K562 (cell line): ENCODE measurements around the gene OGDH. TPM values are rescaled to one million over a fixed set of nuclear protein-coding genes. Genes with fewer than 3 reads are reported as not detected.

Experiments
- ATAC-seq: fragments of 200-7000 bp; cut with Tn5 transposase; 3 replicates; pipeline ENCODE4 v1.9.1; 2020; ENCODE audit warnings: moderate library complexity
- BruUV-seq: library from RNA; stranded (reverse); fragments of 400-500 nt; replicated peaks from 2 replicates; lab custom pipeline; 2021; lab: Mats Ljungman, UMichigan
- CTCF ChIA-PET: fragments of 300-600 bp; formaldehyde crosslinking; extraction: SDS; loops from one replicate; lab custom pipeline; 2021; ENCODE audit warnings: low intra/inter-chr PET ratio; lab: Yijun Ruan, JAX
- POLR2A ChIA-PET: fragments of 300-600, 350-650 bp; sonication (Branson Sonifier 250); formaldehyde crosslinking; extraction: SDS; loops from one replicate; lab custom pipeline; 2021; ENCODE audit warnings: antibody characterized with exemption, inconsistent platforms; lab: Yijun Ruan, JAX
- DNase-seq, 4 experiments: peaks; one replicate each; pipeline versions ENCODE4 v3.0.0 to v3.0.0-alpha.2; 2011 to 2018; ENCODE audit warnings: low spot score in 3 of 4, mixed read lengths in 3 of 4; ENCODE audit errors: extremely low read depth in 1 of 4
- FAIRE-seq: peaks from 2 replicates; lab custom pipeline; 2011; peaks lifted over from hg19 to GRCh38; lab: Jason Lieb, UNC
- H2AFZ ChIP-seq: 2 replicates; pipeline ENCODE4 v1.6.0; 2011; ENCODE audit warnings: low read depth, low read length, control low read depth, inconsistent platforms
- H3K27ac ChIP-seq: fragments of 200-600 bp; 3 replicates; pipeline ENCODE4 v1.8.0; 2011; ENCODE audit warnings: low read depth, mild to moderate bottlenecking, control low read depth, inconsistent platforms, low read length, moderate library complexity, mixed read lengths; ENCODE audit errors: extremely low read depth
- H3K27me3 ChIP-seq, 2 experiments: fragments of 300-600 bp in 1 of 2; 2 replicates in 1 of 2; 3 replicates in 1 of 2; pipeline versions ENCODE4 v1.6.0 to v1.8.0; 2011; ENCODE audit warnings: inconsistent platforms in 2 of 2, low read length in 2 of 2, mild to moderate bottlenecking in 1 of 2, mixed read lengths in 1 of 2, moderate library complexity in 1 of 2; ENCODE audit not compliant: control insufficient read depth in 2 of 2, insufficient read depth in 2 of 2
- H3K36me3 ChIP-seq: fragments of 300-600 bp; 3 replicates; pipeline ENCODE4 v1.8.0; 2011; ENCODE audit warnings: mild to moderate bottlenecking, low read length, inconsistent platforms; ENCODE audit not compliant: control insufficient read depth, insufficient read depth
- H3K4me1 ChIP-seq, 2 experiments: fragments of 200-600 bp in 1 of 2; replicated peaks in 1 of 2; 2 replicates in 1 of 2; 3 replicates in 1 of 2; pipeline versions ENCODE4 v1.5.1 to v1.8.0; 2011; ENCODE audit warnings: inconsistent platforms in 2 of 2, low read length in 2 of 2, mild to moderate bottlenecking in 1 of 2, mixed read lengths in 1 of 2, moderate library complexity in 1 of 2; ENCODE audit not compliant: control insufficient read depth in 2 of 2, insufficient read depth in 2 of 2
- H3K4me2 ChIP-seq: 2 replicates; pipeline ENCODE4 v1.6.1; 2011; ENCODE audit warnings: low read length, control low read depth, inconsistent platforms, mixed read lengths; ENCODE audit not compliant: insufficient read depth
- H3K4me3 ChIP-seq: fragments of 200-600 bp; sonication (generic), shearing (Covaris generic); 2 replicates; pipeline ENCODE4 v1.5.1; 2016; ENCODE audit warnings: control low read depth, inconsistent platforms
- H3K79me2 ChIP-seq: fragments of 200-600 bp; 3 replicates; pipeline ENCODE4 v1.8.0; 2011; ENCODE audit warnings: low read length, inconsistent platforms; ENCODE audit not compliant: control insufficient read depth, insufficient read depth
- H3K9ac ChIP-seq, 2 experiments: 2 replicates each; pipeline versions ENCODE4 v1.6.0 to v1.6.1; 2011; ENCODE audit warnings: low read depth in 2 of 2, low read length in 2 of 2, control low read depth in 1 of 2, inconsistent platforms in 1 of 2, mild to moderate bottlenecking in 1 of 2, mixed read lengths in 1 of 2; ENCODE audit not compliant: insufficient read depth in 1 of 2
- H3K9me1 ChIP-seq: one replicate; pipeline ENCODE4 v1.6.0; 2011; ENCODE audit warnings: inconsistent platforms, mild to moderate bottlenecking, low read length, moderate library complexity; ENCODE audit not compliant: control insufficient read depth, insufficient read depth
- H3K9me3 ChIP-seq: replicated peaks from 2 replicates; pipeline ENCODE4 v1.5.1; 2011; ENCODE audit warnings: low read depth, low read length, inconsistent platforms; ENCODE audit not compliant: control insufficient read depth, insufficient read depth
- H4K20me1 ChIP-seq: replicated peaks from 2 replicates; pipeline ENCODE4 v1.6.1; 2011; ENCODE audit warnings: low read length, inconsistent platforms, mixed read lengths; ENCODE audit not compliant: control insufficient read depth, insufficient read depth
- ATF3 ChIP-seq, 2 experiments: fragments of 450-650 bp in 1 of 2; sonication (generic) in 1 of 2; formaldehyde crosslinking in 1 of 2; IDR thresholded peaks in 1 of 2; conservative IDR thresholded peaks in 1 of 2; 2 replicates each; pipeline versions ENCODE4 v1.6.1 to v1.8.1; 2016 to 2023; ENCODE audit warnings: mild to moderate bottlenecking in 2 of 2, moderate library complexity in 2 of 2, inconsistent platforms in 1 of 2, missing genetic modification reagents in 1 of 2
- CHD1 ChIP-seq: fragments of 200-600 bp; sonication (generic); IDR thresholded peaks from one replicate; pipeline ENCODE4 v1.6.1; 2012; ENCODE audit warnings: mild to moderate bottlenecking, moderate library complexity, low read length, inconsistent platforms
- CREB3 ChIP-seq: fragments of 450-650 bp; conservative IDR thresholded peaks from 2 replicates; pipeline ENCODE4 v1.6.1; 2016; ENCODE audit warnings: missing genetic modification characterization, low read depth, mild to moderate bottlenecking, missing compliant biosample characterization, moderate library complexity
- E2F6 ChIP-seq, 2 experiments: IDR thresholded peaks; 2 replicates each; pipeline ENCODE4 v1.6.1; 2011; ENCODE audit warnings: borderline replicate concordance in 1 of 2, control low read depth in 1 of 2, low read depth in 1 of 2, low read length in 1 of 2, mild to moderate bottlenecking in 1 of 2, mixed read lengths in 1 of 2, moderate library complexity in 1 of 2; ENCODE audit not compliant: insufficient read depth in 1 of 2, insufficient read length in 1 of 2, poor library complexity in 1 of 2, severe bottlenecking in 1 of 2; ENCODE audit errors: extremely low read depth in 1 of 2
- LCOR ChIP-seq: sonication (generic); formaldehyde crosslinking; IDR thresholded peaks from 2 replicates; pipeline ENCODE4 v1.8.0; 2022; ENCODE audit warnings: mild to moderate bottlenecking, missing genetic modification reagents
- MTA1 ChIP-seq: fragments of 450-650 bp; IDR thresholded peaks from 2 replicates; pipeline ENCODE4 v1.6.1; 2017; ENCODE audit warnings: borderline replicate concordance
- MTA2 ChIP-seq: fragments of 450-650 bp; IDR thresholded peaks from 2 replicates; pipeline ENCODE4 v1.6.1; 2016; ENCODE audit warnings: low read depth
- NFIX ChIP-seq: fragments of 250-450 bp; sonication (Bioruptor Pico); IDR thresholded peaks from 2 replicates; pipeline ENCODE4 v1.4.0; 2020; ENCODE audit warnings: low read depth, mild to moderate bottlenecking, moderate library complexity
- THRAP3 ChIP-seq: fragments of 450-650 bp; IDR thresholded peaks from 2 replicates; pipeline ENCODE4 v1.6.1; 2016; ENCODE audit warnings: mild to moderate bottlenecking, inconsistent platforms, borderline replicate concordance
- XRCC3 ChIP-seq: fragments of 450-650 bp; IDR thresholded peaks from 2 replicates; pipeline ENCODE4 v1.6.1; 2017; ENCODE audit warnings: mild to moderate bottlenecking, moderate library complexity
- ZFP1 ChIP-seq: fragments of 450-650 bp; formaldehyde crosslinking; IDR thresholded peaks from 2 replicates; pipeline ENCODE4 v1.4.0; 2020; ENCODE audit warnings: mild to moderate bottlenecking, mixed read lengths
- WGBS: fragments of 100-300 bp; shearing (Covaris generic); methylation state at CpG from one replicate; pipeline ENCODE4 v1.1.6; 2016; ENCODE audit warnings: low coverage, mixed read lengths; ENCODE audit not compliant: insufficient coverage; ENCODE audit errors: missing lambda C conversion rate; 5-methylcytosine and 5-hydroxymethylcytosine counted together
- in situ Hi-C: fragments of 300-500 bp; cut with MboI; formaldehyde crosslinking; loops from 4 replicates; pipeline ENCODE4 v1.15.0; 2018; ENCODE audit warnings: inconsistent platforms, mixed read lengths
- intact Hi-C: fragments of 100-400 bp; cut with micrococcal nuclease; formaldehyde crosslinking; loops from 2 replicates; pipeline ENCODE4 v1.14.2; 2022
- polyA plus RNA-seq, 8 experiments: library from polyadenylated mRNA; depleted of rRNA in 4 of 8; stranded (reverse) in 5 of 8; unstranded in 3 of 8; fragments of >200 nt; fragmentation: Nextera tagmentation in 2 of 8; fragmentation: Illumina TruSeq in 1 of 8; extraction: Ambion mirVana in 2 of 8; extraction: Trizol in 1 of 8; gene quantifications; 2 replicates each; pipeline versions ENCODE4 v1.2.1 to v1.2.3, GENCODE V29; 2011 to 2014; ENCODE audit warnings: inconsistent platforms in 1 of 8, missing spikeins in 1 of 8
- total RNA-seq, 7 experiments: library from RNA; depleted of rRNA in 6 of 7; stranded (reverse); fragments of >200 nt in 6 of 7; fragmentation: Illumina TruSeq in 2 of 7; extraction: Trizol in 2 of 7; gene quantifications; 2 replicates each; pipeline versions ENCODE4 v1.2.1 to v1.2.3, GENCODE V29; 2011 to 2021; ENCODE audit warnings: low replicate concordance in 1 of 7
- TF ChIP-seq, protein P1 (sequence below), 2 experiments: fragments of 450-650 bp; IDR thresholded peaks; 2 replicates each; pipeline ENCODE4 v1.6.1; 2018; ENCODE audit warnings: mild to moderate bottlenecking in 2 of 2, low read depth in 1 of 2; ENCODE audit not compliant: partially characterized antibody in 2 of 2

Gene OGDH
- total and polyA plus RNA-seq, 9 of the 15 experiments (the other 6 are each of a cell fraction or from before 2014, with no cell fraction given), result 3.1 to 80.3 (median 23.5) TPM

DNA sequence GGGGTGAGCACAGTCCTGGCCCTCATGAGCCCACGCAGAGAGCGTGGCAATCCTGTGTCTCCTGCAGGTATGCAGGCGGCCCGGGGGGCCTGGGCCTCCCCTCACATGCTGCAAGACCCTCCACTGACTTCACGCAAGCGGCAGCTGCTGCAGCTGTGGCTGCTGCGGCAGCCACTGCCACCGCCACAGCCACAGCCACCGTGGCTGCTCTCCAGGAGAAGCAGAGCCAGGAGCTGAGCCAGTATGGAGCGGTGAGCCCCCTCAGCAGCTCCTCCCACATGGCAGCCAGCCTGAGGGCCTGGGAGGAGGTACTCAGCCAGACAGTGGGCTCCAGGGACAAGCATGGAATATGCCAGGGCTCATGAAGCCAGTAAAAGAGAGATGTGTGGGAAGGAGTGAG is 150.9 kb downstream of the OGDH start:
- H3K4me3 ChIP-seq, result no peak overlapping the region
- FAIRE-seq (no peak), DNase-seq (no peak), ATAC-seq (no peak)
- H3K4me1 ChIP-seq, result peaks cover 14 to 37% of the 10 kb centered on the region in 2 experiments; a peak in 4 of 5 replicates
- H3K9me3 ChIP-seq, result no peaks in the 10 kb centered on the region
- peaks cover 42% of the 10 kb centered on the region; the same call in 2 of the 3 replicates for H3K36me3 ChIP-seq
- H3K4me2 ChIP-seq, result no peak overlapping the region
- intact Hi-C loops (no loop called here), in situ Hi-C loops (no loop called here)
- H3K9me1 ChIP-seq, result no peaks in the 10 kb centered on the region
- H2AFZ ChIP-seq, result no peak overlapping the region
- ChIA-PET POLR2A (interaction anchor here (0.7 kb wide), 1 partner anchor 57 kb away, joined by 3 read pairs; no protein-coding TSS in a partner anchor), CTCF (no interaction called here)
- WGBS, result 91% methylated on average over 8 of the region's 10 CpGs
- H3K9ac ChIP-seq, result peak overlapping the region in 1 of 2 experiments; percentile 59; a peak in 2 of 4 replicates
- no TSS peak for BruUV-seq
- 0 out of 2 replicates have a peak, but pooled peaks cover 5% of the 10 kb centered on the region for H4K20me1 ChIP-seq
- no peak overlapping the region for H3K27ac ChIP-seq
- peaks cover 39% of the 10 kb centered on the region for H3K79me2 ChIP-seq
- no peaks in the 10 kb centered on the region for H3K27me3 ChIP-seq
- TF ChIP-seq ZFP1 (CRISPR knock-in tag) (no peak), ATF3 (IDR thresholded peaks at IDR 0.05) (no peak), ATF3 (CRISPR knock-in tag; conservative IDR thresholded peaks at IDR 0.05) (no peak), MTA1 (no peak), XRCC3 (no peak), E2F6 (IDR thresholded peaks at IDR 0.05; ENCODE audit: borderline replicate concordance in 1 of 2, extremely low read depth in 1 of 2, insufficient read depth in 1 of 2, insufficient read length in 1 of 2, low read depth in 1 of 2, low read length in 1 of 2, poor library complexity in 1 of 2, severe bottlenecking in 1 of 2) (no peak), NFIX (no peak), CREB3 (tag) (no peak), LCOR (no peak), THRAP3 (no peak), CHD1 (no peak), MTA2 (no peak)
- TF ChIP-seq, protein P1, sequence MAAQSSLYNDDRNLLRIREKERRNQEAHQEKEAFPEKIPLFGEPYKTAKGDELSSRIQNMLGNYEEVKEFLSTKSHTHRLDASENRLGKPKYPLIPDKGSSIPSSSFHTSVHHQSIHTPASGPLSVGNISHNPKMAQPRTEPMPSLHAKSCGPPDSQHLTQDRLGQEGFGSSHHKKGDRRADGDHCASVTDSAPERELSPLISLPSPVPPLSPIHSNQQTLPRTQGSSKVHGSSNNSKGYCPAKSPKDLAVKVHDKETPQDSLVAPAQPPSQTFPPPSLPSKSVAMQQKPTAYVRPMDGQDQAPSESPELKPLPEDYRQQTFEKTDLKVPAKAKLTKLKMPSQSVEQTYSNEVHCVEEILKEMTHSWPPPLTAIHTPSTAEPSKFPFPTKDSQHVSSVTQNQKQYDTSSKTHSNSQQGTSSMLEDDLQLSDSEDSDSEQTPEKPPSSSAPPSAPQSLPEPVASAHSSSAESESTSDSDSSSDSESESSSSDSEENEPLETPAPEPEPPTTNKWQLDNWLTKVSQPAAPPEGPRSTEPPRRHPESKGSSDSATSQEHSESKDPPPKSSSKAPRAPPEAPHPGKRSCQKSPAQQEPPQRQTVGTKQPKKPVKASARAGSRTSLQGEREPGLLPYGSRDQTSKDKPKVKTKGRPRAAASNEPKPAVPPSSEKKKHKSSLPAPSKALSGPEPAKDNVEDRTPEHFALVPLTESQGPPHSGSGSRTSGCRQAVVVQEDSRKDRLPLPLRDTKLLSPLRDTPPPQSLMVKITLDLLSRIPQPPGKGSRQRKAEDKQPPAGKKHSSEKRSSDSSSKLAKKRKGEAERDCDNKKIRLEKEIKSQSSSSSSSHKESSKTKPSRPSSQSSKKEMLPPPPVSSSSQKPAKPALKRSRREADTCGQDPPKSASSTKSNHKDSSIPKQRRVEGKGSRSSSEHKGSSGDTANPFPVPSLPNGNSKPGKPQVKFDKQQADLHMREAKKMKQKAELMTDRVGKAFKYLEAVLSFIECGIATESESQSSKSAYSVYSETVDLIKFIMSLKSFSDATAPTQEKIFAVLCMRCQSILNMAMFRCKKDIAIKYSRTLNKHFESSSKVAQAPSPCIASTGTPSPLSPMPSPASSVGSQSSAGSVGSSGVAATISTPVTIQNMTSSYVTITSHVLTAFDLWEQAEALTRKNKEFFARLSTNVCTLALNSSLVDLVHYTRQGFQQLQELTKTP (IDR thresholded peaks at IDR 0.05; ENCODE audit: low read depth in 1 of 2, partially characterized antibody in 2 of 2), result no peak
